SJSA1 (cell line): Measurements from ENCODE around the gene GPR84. TPM values are rescaled to one million over a fixed set of nuclear protein-coding genes. Genes with fewer than 3 reads are reported as not detected.
A peak's percentile ranks its signal among the peaks of the same experiment; 100 is the strongest.

Source experiments
- DNase-seq, 2 experiments: peaks; one replicate each; pipeline ENCODE4 v3.0.0-alpha.2; 2015 to 2020; ENCODE audit warnings: low spot score in 2 of 2, low read depth in 1 of 2
- H3K27ac ChIP-seq: fragments of 250-450 bp; sonication (Bioruptor Pico); 2 replicates; pipeline ENCODE4 v1.5.1; 2020; ENCODE audit warnings: mild to moderate bottlenecking, moderate library complexity
- H3K27me3 ChIP-seq: fragments of 250-450 bp; sonication (Bioruptor Pico); replicated peaks from 2 replicates; pipeline ENCODE4 v1.5.1; 2020; ENCODE audit warnings: mild to moderate bottlenecking, moderate library complexity
- H3K36me3 ChIP-seq: fragments of 250-450 bp; sonication (Bioruptor Pico); 2 replicates; pipeline ENCODE4 v1.5.1; 2020; ENCODE audit warnings: mild to moderate bottlenecking
- H3K4me1 ChIP-seq: fragments of 250-450 bp; sonication (Bioruptor Pico); replicated peaks from 2 replicates; pipeline ENCODE4 v1.6.1; 2021; ENCODE audit warnings: mild to moderate bottlenecking
- H3K4me3 ChIP-seq: fragments of 250-450 bp; sonication (Bioruptor Pico); 2 replicates; pipeline ENCODE4 v1.5.1; 2020; ENCODE audit warnings: mild to moderate bottlenecking
- H3K9me3 ChIP-seq: fragments of 250-450 bp; sonication (Bioruptor Pico); replicated peaks from 2 replicates; pipeline ENCODE4 v1.5.1; 2020; ENCODE audit warnings: mild to moderate bottlenecking
- total RNA-seq: library from RNA; depleted of rRNA; stranded (reverse); fragments of >200 nt; shearing (Covaris generic); gene quantifications from 2 replicates; pipeline ENCODE4 v1.2.3, GENCODE V29; 2014; rRNA removed

GPR84 gene
- total RNA-seq: not detected in 2 replicates

DNA sequence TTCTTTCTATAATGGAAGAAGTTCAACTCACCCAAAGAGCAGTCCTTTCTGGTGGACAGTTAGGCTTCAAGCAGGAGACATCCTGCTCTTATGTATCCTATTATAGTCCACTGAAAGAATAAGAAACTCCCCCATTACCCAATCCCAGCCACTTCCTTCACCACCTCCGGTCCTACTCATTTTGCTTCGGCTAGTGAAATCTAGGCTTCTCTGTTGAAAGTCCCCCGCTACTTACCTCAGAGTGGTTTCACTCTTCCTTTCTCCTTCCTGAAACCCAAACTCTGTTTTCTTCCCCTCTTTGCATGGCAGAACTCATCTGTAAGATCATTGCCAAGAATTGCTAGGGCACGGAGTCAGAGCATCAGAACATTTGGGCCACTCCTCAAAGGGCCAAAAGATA, at the start of gene GPR84:
Gene GPR84, minus strand, starts transcription at position 74 of the 400 bp plus-strand sequence. CDS start 635 bp downstream, outside the sequence.
- Histone ChIP-seq H3K36me3 (no peaks in the 10 kb centered on the region), H3K4me1 (peaks cover 25% of the 10 kb centered on the region), H3K9me3 (no peaks in the 10 kb centered on the region), H3K4me3 (no peak within 1 kb of the TSS), H3K27ac (no peak within 1 kb of the TSS), H3K27me3 (no peaks in the 10 kb centered on the region)
- no peak for DNase-seq

DNA sequence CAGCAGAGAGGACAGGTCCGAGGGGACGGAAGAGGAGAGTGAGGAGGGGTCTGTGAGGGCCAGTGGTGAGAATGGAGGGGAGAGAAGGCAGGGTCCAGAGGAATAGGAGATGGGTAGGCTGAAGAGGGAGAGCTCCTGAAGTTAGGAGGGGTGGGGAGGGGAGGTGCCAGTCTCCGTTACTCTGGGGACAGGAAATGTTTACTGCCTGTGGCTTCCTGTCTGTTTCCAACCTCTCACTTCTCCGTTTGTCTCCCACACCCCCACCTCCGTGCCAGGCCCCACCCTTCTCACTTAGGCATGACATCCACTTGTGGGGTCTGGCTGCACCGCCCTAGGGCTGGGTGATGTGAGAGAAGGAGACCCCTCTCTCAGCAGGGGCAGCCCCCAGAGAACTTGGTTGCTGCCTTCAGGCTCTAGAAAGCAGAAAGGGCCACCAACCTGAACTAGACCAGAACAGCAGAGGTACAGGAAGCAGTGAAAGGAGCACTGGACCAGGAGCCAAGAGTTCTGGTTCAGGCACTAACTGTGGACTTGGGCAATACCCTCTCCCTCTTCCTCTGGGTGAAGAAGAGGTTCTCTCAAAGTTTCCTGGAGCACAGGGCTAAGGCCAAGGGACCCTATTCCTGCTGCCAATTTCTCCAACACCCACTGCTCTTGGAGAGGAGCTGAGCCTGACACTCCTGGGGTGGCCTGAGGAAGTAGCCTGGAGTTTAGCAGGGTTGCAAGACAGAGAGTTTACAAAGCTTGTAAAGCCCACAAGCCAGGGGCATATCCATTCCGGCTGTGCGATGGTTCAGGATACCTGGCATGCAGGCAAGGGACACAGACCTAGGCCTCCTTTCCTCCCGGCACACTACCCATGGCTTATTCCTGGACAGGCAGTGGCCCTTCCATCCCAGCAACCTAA, 49.3 kb upstream of the GPR84 start:
- Histone ChIP-seq H3K4me3 (no peak overlapping the region), H3K27ac (peak overlapping the region; percentile 82), H3K4me1 (peaks cover 48% of the 10 kb centered on the region), H3K27me3 (no peaks in the 10 kb centered on the region), H3K9me3 (no peaks in the 10 kb centered on the region), H3K36me3 (peaks cover 44% of the 10 kb centered on the region)
- DNase-seq: peak; percentile 57 to 76

GRCh38 chr12:54412786-54413185, 48.5 kb upstream of the GPR84 start:
- peaks cover 45% of the 10 kb centered on the region for H3K4me1 ChIP-seq
- peaks cover 49% of the 10 kb centered on the region for H3K36me3 ChIP-seq
- H3K27me3 ChIP-seq: no peaks in the 10 kb centered on the region
- peak overlapping the region; percentile 82 for H3K27ac ChIP-seq
- H3K4me3 ChIP-seq: no peak overlapping the region
- no peaks in the 10 kb centered on the region for H3K9me3 ChIP-seq
- DNase-seq: no peak

GRCh38 chr12:54412348-54412747, 48.1 kb upstream of the GPR84 start:
- H3K4me1 ChIP-seq: peaks cover 42% of the 10 kb centered on the region
- no peaks in the 10 kb centered on the region for H3K27me3 ChIP-seq
- H3K27ac ChIP-seq: peak overlapping the region; percentile 82
- peaks cover 51% of the 10 kb centered on the region for H3K36me3 ChIP-seq
- no peaks in the 10 kb centered on the region for H3K9me3 ChIP-seq
- DNase-seq: no peak
- H3K4me3 ChIP-seq: no peak overlapping the region

DNA sequence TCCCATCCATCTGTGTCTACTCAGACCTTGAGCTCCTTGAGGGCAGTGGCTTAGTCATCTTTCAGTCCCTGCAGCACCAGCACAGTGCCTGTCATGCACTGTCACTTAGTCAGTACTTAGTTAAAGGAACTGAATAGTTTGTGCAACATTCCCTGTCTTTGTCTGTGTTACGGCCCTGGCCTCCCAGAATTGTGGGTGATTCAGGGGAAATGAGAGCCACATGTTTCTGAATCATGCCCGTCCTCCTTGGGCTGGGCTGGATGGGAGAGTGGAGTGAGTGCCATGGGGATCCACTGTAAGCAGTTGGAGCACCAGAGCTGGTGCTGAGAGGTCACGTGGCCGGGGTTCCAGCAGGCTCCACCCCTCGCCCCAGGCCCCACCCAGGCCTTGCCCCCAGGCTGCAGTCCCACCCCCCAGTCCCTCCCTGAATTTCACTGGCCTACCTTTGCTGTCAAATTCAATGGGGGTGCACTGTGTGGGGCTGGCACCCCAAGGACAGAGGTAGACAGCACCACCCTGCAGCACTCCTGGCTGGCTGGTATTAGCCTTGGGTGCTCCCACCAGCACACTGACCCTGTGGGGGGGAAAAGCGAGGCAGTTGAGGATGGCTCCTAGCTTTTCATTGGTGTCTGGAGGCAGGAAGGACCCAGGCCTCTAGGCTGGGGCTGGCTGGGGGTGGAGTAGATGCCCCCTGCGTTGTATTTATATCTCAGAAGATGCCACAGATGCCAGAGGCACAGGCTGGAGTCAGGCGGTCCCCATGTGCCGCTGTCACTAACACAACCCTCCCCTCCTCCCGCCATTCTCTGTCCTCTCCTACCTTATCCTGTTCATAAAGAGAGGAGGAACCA, 47.3 kb upstream of the GPR84 start:
- Histone ChIP-seq H3K9me3 (no peaks in the 10 kb centered on the region), H3K27ac (peak overlapping the region; percentile 82), H3K27me3 (no peaks in the 10 kb centered on the region), H3K36me3 (peaks cover 58% of the 10 kb centered on the region), H3K4me3 (no peak overlapping the region), H3K4me1 (peaks cover 36% of the 10 kb centered on the region)
- DNase-seq: peak; percentile 91 to 95

GRCh38 chr12:54409267-54409666, 45.0 kb upstream of the GPR84 start:
- DNase-seq: no peak
- Histone ChIP-seq H3K4me1 (peaks cover 34% of the 10 kb centered on the region), H3K4me3 (no peak overlapping the region), H3K27me3 (no peaks in the 10 kb centered on the region), H3K9me3 (no peaks in the 10 kb centered on the region), H3K27ac (no peak overlapping the region), H3K36me3 (peaks cover 74% of the 10 kb centered on the region)

DNA sequence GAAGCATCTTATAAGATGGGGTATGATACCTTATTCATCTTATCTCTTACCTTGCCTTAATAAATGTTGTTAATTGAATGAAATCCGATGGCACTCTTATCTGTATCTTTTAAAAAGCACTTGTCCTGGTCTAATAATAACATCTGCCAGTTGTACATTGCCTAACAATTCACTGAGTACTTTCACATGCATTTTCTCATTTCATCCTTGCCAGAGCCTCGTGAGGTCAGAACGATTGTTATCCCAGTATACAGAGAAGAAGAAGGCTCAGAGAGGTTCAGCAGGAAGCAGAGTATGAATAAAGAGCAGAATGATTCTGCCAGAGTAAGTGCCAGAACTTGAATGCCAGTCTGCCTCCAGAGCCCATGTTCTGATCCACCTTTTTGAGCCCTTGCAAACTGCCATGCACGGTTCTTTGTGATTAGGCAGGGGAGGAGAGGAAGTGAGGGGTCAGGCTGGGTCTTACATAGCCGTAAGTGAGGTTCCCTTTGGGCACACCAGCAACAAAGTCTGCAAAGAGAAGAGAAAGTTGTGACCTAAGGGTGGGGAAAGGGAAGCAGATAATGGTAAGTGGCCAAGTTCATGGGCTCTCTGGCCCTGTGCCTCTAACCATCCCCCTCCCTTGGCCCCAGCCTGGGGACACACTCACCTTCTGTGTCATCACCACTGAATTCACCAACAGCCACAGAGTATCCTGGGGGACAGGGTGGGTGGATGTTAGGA, 43.1 kb upstream of the GPR84 start:
- no peak overlapping the region for H3K27ac ChIP-seq
- no peaks in the 10 kb centered on the region for H3K27me3 ChIP-seq
- no peaks in the 10 kb centered on the region for H3K9me3 ChIP-seq
- no peak overlapping the region for H3K4me3 ChIP-seq
- DNase-seq: no peak
- H3K4me1 ChIP-seq: peaks cover 14% of the 10 kb centered on the region
- peaks cover 86% of the 10 kb centered on the region for H3K36me3 ChIP-seq

- no peak overlapping the region for H3K4me3 ChIP-seq
- no peak for DNase-seq
- no peaks in the 10 kb centered on the region; the same call in 1 of the 2 replicates for H3K4me1 ChIP-seq
- no peaks in the 10 kb centered on the region for H3K9me3 ChIP-seq
- H3K27ac ChIP-seq: no peak overlapping the region
- peaks cover 93% of the 10 kb centered on the region for H3K36me3 ChIP-seq
- H3K27me3 ChIP-seq: no peaks in the 10 kb centered on the region
These were observed 41.3 kb upstream of the GPR84 start for GRCh38 chr12:54405573-54405972.

- Histone ChIP-seq H3K4me1 (no peaks in the 10 kb centered on the region), H3K36me3 (peaks cover 98% of the 10 kb centered on the region), H3K27me3 (no peaks in the 10 kb centered on the region), H3K4me3 (no peak overlapping the region), H3K9me3 (no peaks in the 10 kb centered on the region), H3K27ac (no peak overlapping the region)
- DNase-seq: no peak
These were observed 40.8 kb upstream of the GPR84 start for GRCh38 chr12:54405106-54405505.

DNA sequence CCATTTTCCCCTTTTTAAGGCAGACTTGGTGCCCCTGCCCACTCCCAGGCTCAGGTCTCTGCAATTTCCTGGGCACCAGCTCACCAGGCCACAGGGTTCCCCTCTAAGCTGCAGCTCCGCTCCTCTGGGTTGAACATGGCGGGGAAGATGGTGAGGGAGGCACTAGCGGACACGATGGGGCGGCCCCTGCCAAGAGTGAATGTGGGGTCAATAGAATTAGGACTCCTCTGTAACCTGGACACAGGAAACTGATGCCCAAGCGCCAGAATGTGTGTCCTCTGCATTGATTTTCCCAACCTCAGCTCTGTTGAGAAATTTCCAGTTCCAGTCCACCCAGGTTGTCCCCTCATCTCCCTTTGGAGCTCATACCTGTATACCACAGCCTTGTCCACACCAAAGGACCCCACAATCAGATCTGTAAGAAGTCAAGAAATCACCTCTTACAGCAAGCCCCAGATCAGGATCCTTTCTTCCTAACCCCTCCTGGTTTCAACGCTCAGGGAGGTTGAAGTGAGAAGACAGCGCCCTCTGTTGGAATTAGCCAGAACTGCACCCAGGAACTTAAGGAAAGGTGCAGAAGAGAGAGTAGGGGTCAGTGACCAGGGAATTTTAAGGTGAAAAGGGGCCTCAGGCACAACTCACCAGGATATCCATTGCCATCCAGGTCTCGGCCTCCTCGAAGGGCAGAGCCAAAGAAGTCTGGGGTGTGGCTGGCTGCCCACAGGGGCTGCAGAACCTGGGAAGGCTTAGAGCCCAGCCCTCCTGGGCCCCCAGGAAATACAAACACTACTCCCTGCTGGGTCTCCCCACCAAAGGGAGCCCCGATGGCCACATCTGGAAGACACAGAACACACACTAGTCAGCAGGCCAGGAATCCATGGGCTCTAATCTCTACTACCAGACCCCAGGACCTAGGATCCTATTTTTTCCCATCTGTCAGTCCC, 40.0 kb upstream of the GPR84 start:
- H3K9me3 ChIP-seq: no peaks in the 10 kb centered on the region
- no peaks in the 10 kb centered on the region for H3K4me1 ChIP-seq
- peak; percentile 44 to 65 for DNase-seq
- H3K27ac ChIP-seq: no peak overlapping the region
- H3K36me3 ChIP-seq: peaks cover 98% of the 10 kb centered on the region
- no peak overlapping the region for H3K4me3 ChIP-seq
- H3K27me3 ChIP-seq: no peaks in the 10 kb centered on the region

GRCh38 chr12:54401119-54401518, 36.8 kb upstream of the GPR84 start:
- no peaks in the 10 kb centered on the region for H3K9me3 ChIP-seq
- H3K36me3 ChIP-seq: peaks cover 100% of the 10 kb centered on the region
- H3K27ac ChIP-seq: no peak overlapping the region
- no peaks in the 10 kb centered on the region for H3K4me1 ChIP-seq
- no peak for DNase-seq
- no peaks in the 10 kb centered on the region for H3K27me3 ChIP-seq
- no peak overlapping the region for H3K4me3 ChIP-seq

GRCh38 chr12:54398995-54399793, 34.9 kb upstream of the GPR84 start:
- H3K36me3 ChIP-seq: peaks cover 100% of the 10 kb centered on the region
- no peak overlapping the region for H3K27ac ChIP-seq
- H3K27me3 ChIP-seq: no peaks in the 10 kb centered on the region
- H3K4me1 ChIP-seq: no peaks in the 10 kb centered on the region
- no peaks in the 10 kb centered on the region for H3K9me3 ChIP-seq
- peak; percentile 84 to 86 for DNase-seq
- H3K4me3 ChIP-seq: no peak overlapping the region
